Measurements from ENCODE around the gene EEF1AKMT2. TPM values are rescaled to one million over a fixed set of nuclear protein-coding genes. Genes with fewer than 3 reads are reported as not detected.

EEF1AKMT2 gene
- total RNA-seq, 1 donor from 2014 or later: 22.0 TPM

- TF ChIP-seq, protein P1, sequence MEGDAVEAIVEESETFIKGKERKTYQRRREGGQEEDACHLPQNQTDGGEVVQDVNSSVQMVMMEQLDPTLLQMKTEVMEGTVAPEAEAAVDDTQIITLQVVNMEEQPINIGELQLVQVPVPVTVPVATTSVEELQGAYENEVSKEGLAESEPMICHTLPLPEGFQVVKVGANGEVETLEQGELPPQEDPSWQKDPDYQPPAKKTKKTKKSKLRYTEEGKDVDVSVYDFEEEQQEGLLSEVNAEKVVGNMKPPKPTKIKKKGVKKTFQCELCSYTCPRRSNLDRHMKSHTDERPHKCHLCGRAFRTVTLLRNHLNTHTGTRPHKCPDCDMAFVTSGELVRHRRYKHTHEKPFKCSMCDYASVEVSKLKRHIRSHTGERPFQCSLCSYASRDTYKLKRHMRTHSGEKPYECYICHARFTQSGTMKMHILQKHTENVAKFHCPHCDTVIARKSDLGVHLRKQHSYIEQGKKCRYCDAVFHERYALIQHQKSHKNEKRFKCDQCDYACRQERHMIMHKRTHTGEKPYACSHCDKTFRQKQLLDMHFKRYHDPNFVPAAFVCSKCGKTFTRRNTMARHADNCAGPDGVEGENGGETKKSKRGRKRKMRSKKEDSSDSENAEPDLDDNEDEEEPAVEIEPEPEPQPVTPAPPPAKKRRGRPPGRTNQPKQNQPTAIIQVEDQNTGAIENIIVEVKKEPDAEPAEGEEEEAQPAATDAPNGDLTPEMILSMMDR (IDR thresholded peaks at IDR 0.05): no peak
- no peaks in the 10 kb centered on the region for H3K4me1 Mint-ChIP-seq (ENCODE audit: unreplicated experiment)
- H3K4me3 Mint-ChIP-seq (ENCODE audit: unreplicated experiment): no peak overlapping the region
- no peaks in the 10 kb centered on the region for H3K27me3 Mint-ChIP-seq (ENCODE audit: unreplicated experiment)
- no peaks in the 10 kb centered on the region for H3K9me3 Mint-ChIP-seq (ENCODE audit: unreplicated experiment)
- H3K36me3 Mint-ChIP-seq (ENCODE audit: unreplicated experiment): peaks cover 29% of the 10 kb centered on the region
- H3K27ac Mint-ChIP-seq (ENCODE audit: unreplicated experiment): no peak overlapping the region
- DNase-seq (ENCODE audit: extremely low spot score, unreplicated experiment): no peak
These were observed 28.4 kb upstream of the EEF1AKMT2 start for GRCh38 chr10:124820121-124820520.

DNA sequence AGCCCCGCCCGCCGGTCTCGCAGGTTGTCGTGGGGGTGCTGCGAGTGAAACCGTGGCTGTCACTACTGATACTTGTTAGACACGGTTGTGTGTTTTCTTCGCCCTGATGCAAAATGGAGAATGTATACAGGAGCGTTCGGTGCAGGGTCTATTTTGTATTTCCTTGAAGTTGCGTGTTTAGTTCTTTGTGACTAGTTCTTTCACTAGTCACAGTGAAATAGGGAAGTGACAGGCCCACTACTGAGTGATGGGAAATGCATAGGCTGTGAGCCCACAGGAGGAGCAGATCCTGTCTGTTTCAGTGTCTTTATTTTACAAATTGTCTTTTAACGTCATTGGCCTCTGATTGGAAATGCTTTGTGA, 10.6 kb upstream of the EEF1AKMT2 start:
- Mint-ChIP-seq H3K4me1 (ENCODE audit: unreplicated experiment) (peaks cover 15% of the 10 kb centered on the region), H3K9me3 (ENCODE audit: unreplicated experiment) (no peaks in the 10 kb centered on the region), H3K27ac (ENCODE audit: unreplicated experiment) (peak overlapping the region; percentile 76), H3K4me3 (ENCODE audit: unreplicated experiment) (peak overlapping the region; percentile 88), H3K36me3 (ENCODE audit: unreplicated experiment) (no peaks in the 10 kb centered on the region), H3K27me3 (ENCODE audit: unreplicated experiment) (peaks cover 8% of the 10 kb centered on the region)
- DNase-seq (ENCODE audit: extremely low spot score, unreplicated experiment): no peak
- TF ChIP-seq, protein P1 (IDR thresholded peaks at IDR 0.05): no peak

DNA sequence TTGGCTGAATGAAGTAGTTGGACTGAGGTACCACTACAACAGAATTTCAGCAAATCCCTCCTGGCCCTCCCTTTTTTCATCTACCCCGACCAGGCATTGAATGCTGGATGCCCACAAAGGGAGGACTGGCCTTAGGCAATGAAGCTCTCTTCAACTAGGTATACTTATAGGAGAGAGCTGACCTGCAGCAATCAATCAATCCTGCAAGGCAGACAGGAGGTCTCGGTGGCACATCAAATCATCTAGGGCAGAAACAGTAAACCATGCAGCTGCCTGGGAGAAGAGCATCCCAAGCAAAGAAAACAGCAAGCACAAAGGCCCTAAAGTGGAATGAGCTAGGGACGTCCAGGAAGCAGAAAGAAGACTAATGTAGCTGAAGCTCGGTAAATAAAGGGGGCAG, 7.5 kb upstream of the EEF1AKMT2 start:
- Mint-ChIP-seq H3K36me3 (ENCODE audit: unreplicated experiment) (no peaks in the 10 kb centered on the region), H3K27me3 (ENCODE audit: unreplicated experiment) (peaks cover 8% of the 10 kb centered on the region), H3K4me1 (ENCODE audit: unreplicated experiment) (peaks cover 15% of the 10 kb centered on the region), H3K4me3 (ENCODE audit: unreplicated experiment) (no peak overlapping the region), H3K27ac (ENCODE audit: unreplicated experiment) (no peak overlapping the region), H3K9me3 (ENCODE audit: unreplicated experiment) (no peaks in the 10 kb centered on the region)
- TF ChIP-seq, protein P1 (IDR thresholded peaks at IDR 0.05): no peak
- no peak for DNase-seq (ENCODE audit: extremely low spot score, unreplicated experiment)

DNA sequence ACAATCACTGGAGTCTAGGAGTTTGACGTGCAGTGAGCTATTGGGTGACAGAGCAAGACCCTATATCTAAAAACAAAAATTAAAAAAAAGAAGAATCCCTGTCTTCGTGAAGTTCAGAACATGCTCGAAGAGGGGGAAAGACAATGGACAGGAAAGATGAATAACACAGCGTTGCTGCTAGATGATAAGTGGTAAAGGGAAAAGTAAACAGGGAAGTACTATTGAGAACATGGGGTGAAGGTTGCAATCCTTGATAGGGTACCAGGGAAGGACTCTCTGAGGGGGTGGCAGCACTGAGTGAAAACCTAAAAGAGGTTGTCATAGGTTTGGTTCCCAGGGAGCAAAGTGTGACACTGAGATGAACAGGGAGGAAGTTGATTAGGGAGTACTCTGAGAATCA, 7.1 kb upstream of the EEF1AKMT2 start:
- Mint-ChIP-seq H3K36me3 (ENCODE audit: unreplicated experiment) (no peaks in the 10 kb centered on the region), H3K9me3 (ENCODE audit: unreplicated experiment) (no peaks in the 10 kb centered on the region), H3K27ac (ENCODE audit: unreplicated experiment) (no peak overlapping the region), H3K4me3 (ENCODE audit: unreplicated experiment) (no peak overlapping the region), H3K27me3 (ENCODE audit: unreplicated experiment) (peaks cover 8% of the 10 kb centered on the region), H3K4me1 (ENCODE audit: unreplicated experiment) (peaks cover 15% of the 10 kb centered on the region)
- no peak for DNase-seq (ENCODE audit: extremely low spot score, unreplicated experiment)
- TF ChIP-seq, protein P1 (IDR thresholded peaks at IDR 0.05): no peak

DNA sequence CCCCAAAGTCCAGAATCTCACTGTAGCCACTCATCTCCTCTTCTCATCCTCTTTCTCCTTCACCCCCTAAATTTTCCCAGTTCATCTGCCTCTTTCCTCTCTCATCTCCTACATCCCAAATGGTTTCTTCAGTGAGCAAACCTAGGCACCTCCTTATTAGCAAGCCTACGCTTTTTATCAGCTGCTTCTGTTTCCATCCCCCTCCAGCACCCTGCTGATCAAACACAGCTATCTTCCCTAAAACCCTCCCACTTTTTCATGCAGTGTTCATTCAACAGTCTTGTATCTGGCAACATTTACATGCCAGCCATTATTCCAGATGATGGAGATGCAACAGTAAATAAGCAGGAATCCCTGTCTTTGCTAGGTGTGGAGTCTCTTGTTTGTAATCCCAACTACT, 6.7 kb upstream of the EEF1AKMT2 start:
- Mint-ChIP-seq H3K36me3 (ENCODE audit: unreplicated experiment) (no peaks in the 10 kb centered on the region), H3K4me3 (ENCODE audit: unreplicated experiment) (no peak overlapping the region), H3K9me3 (ENCODE audit: unreplicated experiment) (no peaks in the 10 kb centered on the region), H3K4me1 (ENCODE audit: unreplicated experiment) (peaks cover 15% of the 10 kb centered on the region), H3K27me3 (ENCODE audit: unreplicated experiment) (peaks cover 8% of the 10 kb centered on the region), H3K27ac (ENCODE audit: unreplicated experiment) (no peak overlapping the region)
- TF ChIP-seq, protein P1 (IDR thresholded peaks at IDR 0.05): no peak
- no peak for DNase-seq (ENCODE audit: extremely low spot score, unreplicated experiment)
